Duodenal mucosa (tissue), 2 donors: ENCODE measurements around the gene MVB12B.

Experiments
- H3K27ac ChIP-seq: one replicate; pipeline ENCODE4 v1.7.0; 2013; ENCODE audit warnings: low read depth, low read length
- H3K27me3 ChIP-seq, 2 donors: one replicate each; pipeline ENCODE4 v1.7.0; 2013; ENCODE audit warnings: low read length in 2 of 2, control low read depth in 1 of 2; ENCODE audit not compliant: insufficient read depth in 2 of 2, control insufficient read depth in 1 of 2
- H3K36me3 ChIP-seq, 2 donors: one replicate each; pipeline ENCODE4 v1.7.0; 2013; ENCODE audit warnings: low read length in 2 of 2, control low read depth in 1 of 2; ENCODE audit not compliant: insufficient read depth in 2 of 2, control insufficient read depth in 1 of 2
- H3K4me1 ChIP-seq, 2 donors: one replicate each; pipeline ENCODE4 v1.7.0; 2013; ENCODE audit warnings: low read length in 2 of 2, control low read depth in 1 of 2; ENCODE audit not compliant: insufficient read depth in 2 of 2, control insufficient read depth in 1 of 2
- H3K4me3 ChIP-seq, 2 donors: one replicate each; pipeline ENCODE4 v1.7.0; 2013; ENCODE audit warnings: low read length in 2 of 2, low read depth in 1 of 2
- H3K9ac ChIP-seq, 2 donors: one replicate each; pipeline ENCODE4 v1.7.0; 2013; ENCODE audit warnings: low read length in 2 of 2, low read depth in 1 of 2
- H3K9me3 ChIP-seq, 2 donors: one replicate each; pipeline ENCODE4 v1.7.0; 2013; ENCODE audit warnings: low read length in 2 of 2, control low read depth in 1 of 2; ENCODE audit not compliant: control insufficient read depth in 1 of 2

Gene MVB12B

GRCh38 chr9:126373241-126373640, 46.6 kb downstream of the MVB12B start:
- no peaks in the 10 kb centered on the region for H3K36me3 ChIP-seq
- H3K27me3 ChIP-seq, result no peaks in the 10 kb centered on the region
- no peak overlapping the region for H3K4me3 ChIP-seq
- H3K9me3 ChIP-seq, result no peaks in the 10 kb centered on the region
- peaks cover 0 to 14% of the 10 kb centered on the region in 2 donors for H3K4me1 ChIP-seq
- H3K9ac ChIP-seq, result no peak overlapping the region
- no peak overlapping the region for H3K27ac ChIP-seq

- peaks cover 0 to 14% of the 10 kb centered on the region in 2 donors for H3K4me1 ChIP-seq
- no peak overlapping the region for H3K27ac ChIP-seq
- no peak overlapping the region for H3K9ac ChIP-seq
- H3K4me3 ChIP-seq, result no peak overlapping the region
- H3K9me3 ChIP-seq, result no peaks in the 10 kb centered on the region
- H3K27me3 ChIP-seq, result no peaks in the 10 kb centered on the region
- H3K36me3 ChIP-seq, result no peaks in the 10 kb centered on the region
Measured at GRCh38 chr9:126374366-126374781, 47.7 kb downstream of the MVB12B start.

- Histone ChIP-seq H3K36me3 (no peaks in the 10 kb centered on the region), H3K4me3 (no peak overlapping the region), H3K27me3 (no peaks in the 10 kb centered on the region), H3K4me1 (peaks cover 0 to 14% of the 10 kb centered on the region in 2 donors), H3K27ac (no peak overlapping the region), H3K9ac (no peak overlapping the region), H3K9me3 (no peaks in the 10 kb centered on the region)
Measured at GRCh38 chr9:126375386-126375785, 48.8 kb downstream of the MVB12B start.

GRCh38 chr9:126376311-126377175, 49.9 kb downstream of the MVB12B start:
- H3K27me3 ChIP-seq, result no peaks in the 10 kb centered on the region
- H3K36me3 ChIP-seq, result no peaks in the 10 kb centered on the region
- no peaks in the 10 kb centered on the region for H3K9me3 ChIP-seq
- H3K4me1 ChIP-seq, result peaks cover 0 to 14% of the 10 kb centered on the region in 2 donors
- no peak overlapping the region for H3K9ac ChIP-seq
- H3K4me3 ChIP-seq, result no peak overlapping the region
- H3K27ac ChIP-seq, result no peak overlapping the region

- peaks cover 0 to 14% of the 10 kb centered on the region in 2 donors for H3K4me1 ChIP-seq
- no peaks in the 10 kb centered on the region for H3K9me3 ChIP-seq
- no peak overlapping the region for H3K27ac ChIP-seq
- no peaks in the 10 kb centered on the region for H3K27me3 ChIP-seq
- H3K4me3 ChIP-seq, result no peak overlapping the region
- no peaks in the 10 kb centered on the region for H3K36me3 ChIP-seq
- H3K9ac ChIP-seq, result no peak overlapping the region
Measured at GRCh38 chr9:126377176-126377509, 50.5 kb downstream of the MVB12B start.

GRCh38 chr9:126377536-126377935, 50.9 kb downstream of the MVB12B start:
- H3K27ac ChIP-seq, result no peak overlapping the region
- peaks cover 0 to 14% of the 10 kb centered on the region in 2 donors for H3K4me1 ChIP-seq
- no peaks in the 10 kb centered on the region for H3K27me3 ChIP-seq
- peaks cover 0 to under 1% of the 10 kb centered on the region in 2 donors for H3K36me3 ChIP-seq
- H3K4me3 ChIP-seq, result no peak overlapping the region
- no peak overlapping the region for H3K9ac ChIP-seq
- H3K9me3 ChIP-seq, result no peaks in the 10 kb centered on the region

- Histone ChIP-seq H3K4me1 (peaks cover 0 to 9% of the 10 kb centered on the region in 2 donors), H3K27ac (no peak overlapping the region), H3K9ac (no peak overlapping the region)
Measured at GRCh38 chr9:126378761-126379160, 52.1 kb downstream of the MVB12B start.

GRCh38 chr9:126379661-126380360, 53.2 kb downstream of the MVB12B start:
- H3K36me3 ChIP-seq, result peaks cover 0 to 4% of the 10 kb centered on the region in 2 donors
- no peak overlapping the region for H3K4me3 ChIP-seq
- no peaks in the 10 kb centered on the region for H3K9me3 ChIP-seq
- peaks cover 0 to 9% of the 10 kb centered on the region in 2 donors for H3K4me1 ChIP-seq
- no peaks in the 10 kb centered on the region for H3K27me3 ChIP-seq
- H3K9ac ChIP-seq, result no peak overlapping the region
- H3K27ac ChIP-seq, result no peak overlapping the region

More at GRCh38 chr9:126378761-126379160, 52.1 kb downstream of the MVB12B start:
- Histone ChIP-seq H3K9me3 (no peaks in the 10 kb centered on the region), H3K4me3 (no peak overlapping the region), H3K36me3 (peaks cover 0 to 4% of the 10 kb centered on the region in 2 donors), H3K27me3 (no peaks in the 10 kb centered on the region)

GRCh38 chr9:126380447-126380846, 53.8 kb downstream of the MVB12B start:
- Histone ChIP-seq H3K27ac (no peak overlapping the region), H3K9ac (no peak overlapping the region), H3K27me3 (no peaks in the 10 kb centered on the region), H3K4me1 (peaks cover 0 to 9% of the 10 kb centered on the region in 2 donors), H3K4me3 (no peak overlapping the region), H3K9me3 (no peaks in the 10 kb centered on the region), H3K36me3 (peaks cover 0 to 6% of the 10 kb centered on the region in 2 donors)

GRCh38 chr9:126381195-126381594, 54.6 kb downstream of the MVB12B start:
- Histone ChIP-seq H3K27me3 (no peaks in the 10 kb centered on the region), H3K27ac (no peak overlapping the region), H3K9me3 (no peaks in the 10 kb centered on the region), H3K9ac (no peak overlapping the region), H3K36me3 (peaks cover 0 to 7% of the 10 kb centered on the region in 2 donors), H3K4me1 (peaks cover 0 to 9% of the 10 kb centered on the region in 2 donors), H3K4me3 (no peak overlapping the region)
